Neural cell (in vitro differentiated cells): Measurements from ENCODE around the gene KCNJ16.

Source experiments
- CTCF ChIP-seq: fragments of 450-650 bp; IDR thresholded peaks from 2 replicates; pipeline ENCODE4 v1.5.1; 2014; ENCODE audit warnings: antibody characterized with exemption, mild to moderate bottlenecking, moderate library complexity; ENCODE audit not compliant: poor library complexity, severe bottlenecking
- EP300 ChIP-seq: fragments of 450-650 bp; conservative IDR thresholded peaks from 2 replicates; pipeline ENCODE4 v1.6.1; 2014; ENCODE audit warnings: antibody characterized with exemption, mild to moderate bottlenecking, moderate library complexity; ENCODE audit not compliant: poor library complexity, severe bottlenecking
- EZH2 ChIP-seq: fragments of 200-600, 300-800 bp; shearing (Covaris generic), sonication (generic); IDR thresholded peaks from 2 replicates; pipeline ENCODE4 v1.6.1; 2014; ENCODE audit warnings: antibody characterized with exemption, low read length, borderline replicate concordance, mild to moderate bottlenecking; ENCODE audit not compliant: insufficient read depth, poor library complexity, severe bottlenecking
- MXI1 ChIP-seq: fragments of 450-650 bp; conservative IDR thresholded peaks from 2 replicates; pipeline ENCODE4 v1.6.1; 2014; ENCODE audit warnings: antibody characterized with exemption, mild to moderate bottlenecking; ENCODE audit not compliant: poor library complexity, severe bottlenecking
- POLR2AphosphoS5 ChIP-seq: IDR thresholded peaks from 2 replicates; pipeline ENCODE4 v1.6.1; 2012
- RAD21 ChIP-seq: fragments of 450-650 bp; conservative IDR thresholded peaks from 2 replicates; pipeline ENCODE4 v1.6.1; 2014; ENCODE audit warnings: antibody characterized with exemption, mild to moderate bottlenecking, moderate library complexity
- REST ChIP-seq: IDR thresholded peaks from 2 replicates; pipeline ENCODE4 v1.6.1; 2012; ENCODE audit warnings: borderline replicate concordance
- SMC3 ChIP-seq: fragments of 450-650 bp; conservative IDR thresholded peaks from 2 replicates; pipeline ENCODE4 v1.6.1; 2014; ENCODE audit warnings: antibody characterized with exemption, mild to moderate bottlenecking, moderate library complexity; ENCODE audit not compliant: poor library complexity
- TAF1 ChIP-seq: IDR thresholded peaks from 2 replicates; pipeline ENCODE4 v1.6.1; 2012; ENCODE audit warnings: low read depth

GRCh38 chr17:70132505-70132904 is 57.5 kb downstream of the KCNJ16 start:
- TF ChIP-seq EZH2 (no peak), POLR2AphosphoS5 (no peak), EP300 (no peak), CTCF (no peak), SMC3 (no peak), REST (no peak), TAF1 (no peak), RAD21 (no peak), MXI1 (no peak)
